ENCODE data around the gene CCDC134.
"Not testable (repeated sequence)": the region's sequence is repeated elsewhere in the genome, so short reads cannot be mapped to it uniquely, and the experiment has no call there.

The CCDC134 gene

GRCh38 chr22:41868556-41868955, 68.1 kb downstream of the CCDC134 start:
- Mint-ChIP-seq H3K9me3 (no peaks in the 10 kb centered on the region), H3K27ac (no peak overlapping the region), H3K36me3 (peaks cover 15% of the 10 kb centered on the region), H3K27me3 (no peaks in the 10 kb centered on the region), H3K4me1 (peaks cover 25% of the 10 kb centered on the region), H3K4me3 (no peak overlapping the region)

- H3K27me3 Mint-ChIP-seq, H3K4me3 Mint-ChIP-seq, H3K9me3 Mint-ChIP-seq, H3K27ac Mint-ChIP-seq: not testable (repeated sequence)
- H3K36me3 Mint-ChIP-seq = peaks cover 18% of the 10 kb centered on the region
- H3K4me1 Mint-ChIP-seq = peaks cover 30% of the 10 kb centered on the region
Measured at GRCh38 chr22:41870081-41870480, 69.6 kb downstream of the CCDC134 start.

GRCh38 chr22:41870786-41871185, 70.3 kb downstream of the CCDC134 start:
- Mint-ChIP-seq H3K9me3 (no peaks in the 10 kb centered on the region), H3K36me3 (peaks cover 20% of the 10 kb centered on the region), H3K27me3 (no peaks in the 10 kb centered on the region), H3K4me3 (no peak overlapping the region), H3K27ac (peak overlapping the region; percentile 30), H3K4me1 (peaks cover 33% of the 10 kb centered on the region)

GRCh38 chr22:41873391-41873790, 72.9 kb downstream of the CCDC134 start:
- H3K36me3 Mint-ChIP-seq = peaks cover 29% of the 10 kb centered on the region
- no peaks in the 10 kb centered on the region for H3K9me3 Mint-ChIP-seq
- peak overlapping the region; percentile 99 for H3K27ac Mint-ChIP-seq
- H3K4me3 Mint-ChIP-seq = peak overlapping the region; percentile 88
- H3K4me1 Mint-ChIP-seq = peaks cover 59% of the 10 kb centered on the region
- H3K27me3 Mint-ChIP-seq = no peaks in the 10 kb centered on the region

- Mint-ChIP-seq H3K4me1 (peaks cover 63% of the 10 kb centered on the region), H3K27ac (peak overlapping the region; percentile 99), H3K9me3 (no peaks in the 10 kb centered on the region), H3K36me3 (peaks cover 34% of the 10 kb centered on the region), H3K27me3 (no peaks in the 10 kb centered on the region), H3K4me3 (peak overlapping the region; percentile 88)
Measured at GRCh38 chr22:41874090-41874489, 73.6 kb downstream of the CCDC134 start.

- Mint-ChIP-seq H3K27me3 (no peaks in the 10 kb centered on the region), H3K36me3 (peaks cover 37% of the 10 kb centered on the region), H3K27ac (peak overlapping the region; percentile 93), H3K4me1 (peaks cover 65% of the 10 kb centered on the region), H3K9me3 (no peaks in the 10 kb centered on the region), H3K4me3 (peak overlapping the region; percentile 88)
Measured at GRCh38 chr22:41875531-41876270, 75.2 kb downstream of the CCDC134 start.

Data from activated naive CD4-positive, alpha-beta T cell treated with anti-CD3 and anti-CD28 coated beads, Interleukin-2, amount 50 U/mL, for 24 hours (primary cell).